ENCODE measurements around the gene PHEX.
A peak's percentile ranks its signal among the peaks of the same experiment; 100 is the strongest.

PHEX gene

GRCh38 chrX:22177950-22178515 is 145.9 kb downstream of the PHEX start:
- TF ChIP-seq REST (IDR thresholded peaks at IDR 0.05; ENCODE audit: low read depth): no peak
- TF ChIP-seq EP300 (IDR thresholded peaks at IDR 0.05; ENCODE audit: borderline replicate concordance): no peak
- no peak for TF ChIP-seq YY1 (IDR thresholded peaks at IDR 0.05; ENCODE audit: low read depth)
- no peak for TF ChIP-seq TCF12 (IDR thresholded peaks at IDR 0.05; ENCODE audit: low read depth)
- no peak for TF ChIP-seq NFIC (IDR thresholded peaks at IDR 0.05)
- no peak for TF ChIP-seq FOXM1 (IDR thresholded peaks at IDR 0.05; ENCODE audit: borderline replicate concordance, low read depth)
- TF ChIP-seq RAD21 (IDR thresholded peaks at IDR 0.05; ENCODE audit: low read depth): no peak
- no peak for TF ChIP-seq TEAD4 (IDR thresholded peaks at IDR 0.05)
- no peak for TF ChIP-seq EGR1 (IDR thresholded peaks at IDR 0.05)
- TF ChIP-seq ZBTB7A (IDR thresholded peaks at IDR 0.05; ENCODE audit: low read depth): no peak
- TF ChIP-seq USF1 (IDR thresholded peaks at IDR 0.05): no peak
- no peak for TF ChIP-seq TAF1 (IDR thresholded peaks at IDR 0.05; ENCODE audit: low read depth)
- no peak for TF ChIP-seq CEBPB (IDR thresholded peaks at IDR 0.05)

- no peak for TF ChIP-seq TCF12 (IDR thresholded peaks at IDR 0.05; ENCODE audit: low read depth)
- TF ChIP-seq TEAD4 (IDR thresholded peaks at IDR 0.05): no peak
- no peak for TF ChIP-seq EGR1 (IDR thresholded peaks at IDR 0.05)
- no peak for TF ChIP-seq EP300 (IDR thresholded peaks at IDR 0.05; ENCODE audit: borderline replicate concordance)
- TF ChIP-seq USF1 (IDR thresholded peaks at IDR 0.05): no peak
- TF ChIP-seq NFIC (IDR thresholded peaks at IDR 0.05): no peak
- TF ChIP-seq CEBPB (IDR thresholded peaks at IDR 0.05): no peak
- TF ChIP-seq RAD21 (IDR thresholded peaks at IDR 0.05; ENCODE audit: low read depth): no peak
- no peak for TF ChIP-seq ZBTB7A (IDR thresholded peaks at IDR 0.05; ENCODE audit: low read depth)
Observed at GRCh38 chrX:22184096-22184495, 152.0 kb downstream of the PHEX start.

- TF ChIP-seq EGR1 (IDR thresholded peaks at IDR 0.05): no peak
- TF ChIP-seq NFIC (IDR thresholded peaks at IDR 0.05): no peak
- no peak for TF ChIP-seq TAF1 (IDR thresholded peaks at IDR 0.05; ENCODE audit: low read depth)
- TF ChIP-seq MAX (IDR thresholded peaks at IDR 0.05): no peak
- no peak for TF ChIP-seq CREB1 (IDR thresholded peaks at IDR 0.05; ENCODE audit: low read depth)
- no peak for TF ChIP-seq USF1 (IDR thresholded peaks at IDR 0.05)
- TF ChIP-seq TCF12 (IDR thresholded peaks at IDR 0.05; ENCODE audit: low read depth): no peak
- TF ChIP-seq YY1 (IDR thresholded peaks at IDR 0.05; ENCODE audit: low read depth): no peak
- no peak for TF ChIP-seq FOXM1 (IDR thresholded peaks at IDR 0.05; ENCODE audit: borderline replicate concordance, low read depth)
- no peak for TF ChIP-seq REST (IDR thresholded peaks at IDR 0.05; ENCODE audit: low read depth)
- no peak for TF ChIP-seq EP300 (IDR thresholded peaks at IDR 0.05; ENCODE audit: borderline replicate concordance)
- TF ChIP-seq CEBPB (IDR thresholded peaks at IDR 0.05): no peak
- no peak for TF ChIP-seq TEAD4 (IDR thresholded peaks at IDR 0.05)
- TF ChIP-seq RAD21 (IDR thresholded peaks at IDR 0.05; ENCODE audit: low read depth): no peak
- TF ChIP-seq ZBTB7A (IDR thresholded peaks at IDR 0.05; ENCODE audit: low read depth): no peak
Observed at GRCh38 chrX:22186165-22186564, 154.0 kb downstream of the PHEX start.

- TF ChIP-seq RAD21 (IDR thresholded peaks at IDR 0.05; ENCODE audit: low read depth): peak; percentile 51
- TF ChIP-seq FOXM1 (IDR thresholded peaks at IDR 0.05; ENCODE audit: borderline replicate concordance, low read depth): no peak
Observed at GRCh38 chrX:22192419-22193060, 160.4 kb downstream of the PHEX start.

GRCh38 chrX:22193851-22194659 is 161.9 kb downstream of the PHEX start:
- no peak for TF ChIP-seq YY1 (IDR thresholded peaks at IDR 0.05; ENCODE audit: low read depth)
- TF ChIP-seq EGR1 (IDR thresholded peaks at IDR 0.05): no peak
- no peak for TF ChIP-seq MAX (IDR thresholded peaks at IDR 0.05)
- no peak for TF ChIP-seq CEBPB (IDR thresholded peaks at IDR 0.05)
- TF ChIP-seq CREB1 (IDR thresholded peaks at IDR 0.05; ENCODE audit: low read depth): no peak
- TF ChIP-seq FOXM1 (IDR thresholded peaks at IDR 0.05; ENCODE audit: borderline replicate concordance, low read depth): no peak
- no peak for TF ChIP-seq USF1 (IDR thresholded peaks at IDR 0.05)
- no peak for TF ChIP-seq TEAD4 (IDR thresholded peaks at IDR 0.05)
- TF ChIP-seq REST (IDR thresholded peaks at IDR 0.05; ENCODE audit: low read depth): no peak
- TF ChIP-seq TCF12 (IDR thresholded peaks at IDR 0.05; ENCODE audit: low read depth): no peak

Measured in Ishikawa (cell line).